Stimulated activated CD8-positive, alpha-beta memory T cell treated with anti-CD3 and anti-CD28 coated beads, Interleukin-7, amount 100 ng/mL, for 24 hours (primary cell): ENCODE measurements around the gene LIMS4.
"Not testable (repeated sequence)": the region's sequence is repeated elsewhere in the genome, so short reads cannot be mapped to it uniquely, and the experiment has no call there.

Experiments
- DNase-seq: peaks from one replicate; pipeline ENCODE4 v3.0.0-alpha.2; 2020; ENCODE audit warnings: low read depth

Gene LIMS4, protein sequence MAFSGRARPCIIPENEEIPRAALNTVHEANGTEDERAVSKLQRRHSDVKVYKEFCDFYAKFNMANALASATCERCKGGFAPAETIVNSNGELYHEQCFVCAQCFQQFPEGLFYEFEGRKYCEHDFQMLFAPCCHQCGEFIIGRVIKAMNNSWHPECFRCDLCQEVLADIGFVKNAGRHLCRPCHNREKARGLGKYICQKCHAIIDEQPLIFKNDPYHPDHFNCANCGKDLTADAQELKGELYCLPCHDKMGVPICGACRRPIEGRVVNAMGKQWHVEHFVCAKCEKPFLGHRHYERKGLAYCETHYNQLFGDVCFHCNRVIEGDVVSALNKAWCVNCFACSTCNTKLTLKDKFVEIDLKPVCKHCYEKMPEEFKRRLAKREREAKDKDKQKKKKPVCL

GRCh38 chr2:110472171-110473058 is at the start of gene LIMS4:
Gene LIMS4 (minus strand): TSS chr2:110472816. CDS start chr2:110472778, 38 bp downstream.
- DNase-seq = not testable (repeated sequence)

DNA sequence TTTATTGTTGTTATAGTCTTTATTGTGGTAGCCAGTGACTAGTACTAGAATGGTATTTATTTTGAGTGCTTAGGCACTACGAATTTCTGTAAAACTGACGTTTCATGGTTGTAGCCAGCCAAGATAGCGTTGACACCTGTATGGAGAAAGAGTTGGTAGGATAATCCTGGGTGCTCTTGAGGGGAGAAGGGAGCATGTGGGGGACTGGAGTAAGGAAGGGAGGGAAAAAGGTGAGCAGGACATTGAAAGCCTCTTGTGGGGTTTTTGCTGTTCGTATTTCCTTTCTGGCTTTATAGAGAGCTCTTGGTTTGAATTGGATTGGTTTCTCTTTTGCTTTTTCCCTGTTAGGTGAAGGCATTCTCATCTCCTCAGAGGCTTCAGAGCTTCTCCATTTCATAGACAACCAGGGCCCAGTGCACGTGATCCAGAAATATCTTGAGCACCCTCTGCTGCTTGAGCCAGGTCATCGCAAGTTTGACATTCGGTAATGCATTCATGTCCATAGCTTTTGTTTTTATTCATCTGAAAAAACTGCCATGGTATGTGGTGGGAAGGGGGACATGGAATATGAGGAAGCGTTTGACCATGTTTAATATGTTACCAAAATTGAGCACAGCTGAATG is 27.2 kb upstream of the LIMS4 start:
- not testable (repeated sequence) for DNase-seq

GRCh38 chr2:110496027-110496426 is 23.4 kb upstream of the LIMS4 start:
- not testable (repeated sequence) for DNase-seq

DNA sequence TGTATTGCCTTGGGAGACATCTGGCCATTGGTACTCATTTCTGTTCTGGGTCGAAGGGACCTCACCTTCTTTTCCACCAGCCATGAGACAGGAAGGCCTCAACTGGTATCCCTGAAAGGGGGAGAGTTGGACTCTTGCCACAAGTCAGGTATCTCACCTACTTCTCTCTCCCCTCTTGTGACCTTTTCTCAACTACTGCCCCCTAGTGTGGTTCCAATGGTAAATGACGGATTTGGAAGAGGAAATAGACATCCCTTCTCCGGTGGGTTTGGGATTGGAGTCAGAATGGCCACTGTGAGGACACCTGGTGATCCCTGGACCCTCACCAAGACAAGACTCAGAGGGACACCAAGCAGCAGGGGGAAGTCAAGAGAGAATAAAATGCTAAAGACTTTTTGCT is 21.9 kb upstream of the LIMS4 start:
- not testable (repeated sequence) for DNase-seq

- not testable (repeated sequence) for DNase-seq
Measured at GRCh38 chr2:110488991-110489390, 16.4 kb upstream of the LIMS4 start.

- not testable (repeated sequence) for DNase-seq
Measured at GRCh38 chr2:110482697-110483096, 10.1 kb upstream of the LIMS4 start.

DNA sequence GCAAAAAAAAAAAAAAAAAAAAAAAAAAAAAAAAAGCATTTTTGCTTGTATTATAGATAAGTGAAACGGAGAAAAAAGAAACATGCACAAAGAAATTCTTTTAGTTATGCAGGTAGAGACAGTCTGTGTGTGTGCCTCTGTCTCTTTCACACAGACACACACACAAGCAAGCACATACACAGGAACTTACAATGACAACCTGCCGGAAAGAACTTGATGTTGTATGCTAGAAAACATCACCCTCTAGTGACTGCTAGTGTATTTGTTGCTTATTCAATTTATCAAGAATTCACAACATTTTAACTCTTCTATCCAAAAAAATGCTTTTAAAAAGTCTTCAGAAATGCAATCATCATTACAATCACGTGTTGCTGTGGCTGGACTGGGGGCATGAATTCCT is 8.6 kb upstream of the LIMS4 start:
- DNase-seq = not testable (repeated sequence)

GRCh38 chr2:110480084-110480483 is 7.5 kb upstream of the LIMS4 start:
- DNase-seq = not testable (repeated sequence)

- DNase-seq = not testable (repeated sequence)
Measured at GRCh38 chr2:110477370-110477769, 4.8 kb upstream of the LIMS4 start.

GRCh38 chr2:110476952-110477351 is 4.3 kb upstream of the LIMS4 start:
- DNase-seq = not testable (repeated sequence)

- not testable (repeated sequence) for DNase-seq
Measured at GRCh38 chr2:110475627-110476359, 3.2 kb upstream of the LIMS4 start.

DNA sequence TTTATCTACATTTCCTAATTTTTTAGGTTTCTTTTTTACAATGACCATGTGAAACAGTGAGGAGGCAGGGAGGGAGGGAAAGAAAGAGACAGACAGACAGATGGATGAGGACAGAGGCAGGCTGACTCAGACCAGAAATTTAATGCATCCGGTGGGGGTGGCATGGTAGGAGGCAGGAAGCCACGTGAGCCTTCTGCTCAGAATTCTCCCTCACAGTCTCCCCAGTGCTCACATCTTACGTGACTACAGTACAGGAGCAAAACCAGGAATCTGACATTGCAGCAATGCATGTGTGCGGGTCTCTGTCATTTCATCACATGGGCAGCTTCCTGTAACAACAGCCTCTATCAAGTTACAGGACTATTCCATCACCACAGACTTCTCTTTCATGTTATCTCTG is 2.3 kb upstream of the LIMS4 start:
- DNase-seq = not testable (repeated sequence)

GRCh38 chr2:110473059-110473358 is 393 bp upstream of the LIMS4 start:
- DNase-seq = not testable (repeated sequence)

DNA sequence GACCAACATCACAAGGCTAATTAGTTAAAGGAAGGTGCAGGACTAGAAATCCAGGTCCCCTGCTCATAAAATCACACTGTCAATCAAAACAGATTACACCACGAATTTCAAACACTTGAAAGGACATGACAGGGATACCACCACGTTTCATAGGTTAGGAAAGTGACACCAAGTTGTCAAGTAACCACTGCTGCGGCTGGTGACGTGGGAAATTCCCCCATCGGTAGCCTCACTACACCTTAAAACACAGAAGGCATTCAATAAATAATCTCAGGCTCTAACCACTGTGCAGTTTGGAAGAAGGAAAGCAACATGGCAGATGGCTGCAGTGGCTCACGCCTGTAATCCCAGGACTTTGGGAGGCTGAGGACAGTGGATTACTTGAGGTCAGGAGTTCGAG is 3.7 kb downstream of the LIMS4 start:
- DNase-seq = not testable (repeated sequence)

DNA sequence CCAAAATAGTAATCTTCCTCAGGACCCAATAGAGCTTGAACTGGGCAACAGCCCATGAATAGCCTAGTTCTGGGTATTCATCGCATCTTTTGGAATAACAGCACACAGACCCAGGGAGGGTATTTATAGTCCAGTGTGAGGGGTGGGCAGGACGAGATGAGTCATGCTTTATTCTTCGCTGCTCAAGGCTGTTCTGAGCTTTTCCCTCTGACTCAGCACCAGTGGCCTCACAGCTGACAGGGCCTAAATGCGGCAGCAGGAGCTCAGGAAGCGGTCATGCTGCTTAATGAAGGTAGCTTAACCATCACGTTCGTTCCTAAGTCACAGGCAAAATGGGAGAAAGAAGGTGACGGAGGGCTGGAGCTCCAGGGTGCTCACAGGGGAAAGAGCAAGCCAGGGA is 7.3 kb downstream of the LIMS4 start:
- DNase-seq = not testable (repeated sequence)

DNA sequence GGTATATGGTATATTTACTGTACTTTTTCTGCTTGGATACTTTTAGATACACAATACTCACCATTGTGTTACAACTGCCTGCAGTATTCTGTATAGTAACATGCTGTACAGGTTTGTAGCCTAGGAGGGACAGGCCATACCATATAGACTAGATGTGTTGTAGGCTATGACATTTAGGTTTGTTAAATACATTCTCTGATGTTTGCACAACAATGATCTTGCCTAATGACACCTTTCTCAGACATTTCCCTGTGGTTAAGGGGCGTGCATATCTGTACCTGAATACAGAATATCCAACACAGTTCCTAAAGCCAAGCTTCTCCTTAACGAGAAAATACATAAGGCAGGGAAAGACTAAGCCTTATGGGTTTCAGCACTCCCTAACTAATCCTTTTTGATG is 10.2 kb downstream of the LIMS4 start:
- not testable (repeated sequence) for DNase-seq

DNA sequence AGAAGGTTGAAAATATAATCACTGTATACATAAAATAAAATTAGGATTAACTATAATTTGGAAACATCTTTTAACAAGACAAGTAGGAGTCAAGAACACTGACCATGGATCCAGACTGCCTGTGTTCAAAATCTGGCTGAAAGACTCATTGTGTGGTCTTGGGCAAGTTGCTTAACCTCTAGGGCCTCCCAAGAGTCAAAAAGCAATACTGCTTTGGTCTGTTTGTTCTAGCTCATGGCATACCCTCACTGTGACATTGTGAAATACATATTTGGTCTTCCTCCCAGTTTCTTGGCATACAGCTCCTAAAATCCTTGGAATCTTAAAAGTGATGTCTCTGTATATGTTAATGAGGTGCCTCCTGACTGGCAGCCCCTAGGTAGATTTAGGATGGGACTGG is 12.3 kb downstream of the LIMS4 start:
- not testable (repeated sequence) for DNase-seq

DNA sequence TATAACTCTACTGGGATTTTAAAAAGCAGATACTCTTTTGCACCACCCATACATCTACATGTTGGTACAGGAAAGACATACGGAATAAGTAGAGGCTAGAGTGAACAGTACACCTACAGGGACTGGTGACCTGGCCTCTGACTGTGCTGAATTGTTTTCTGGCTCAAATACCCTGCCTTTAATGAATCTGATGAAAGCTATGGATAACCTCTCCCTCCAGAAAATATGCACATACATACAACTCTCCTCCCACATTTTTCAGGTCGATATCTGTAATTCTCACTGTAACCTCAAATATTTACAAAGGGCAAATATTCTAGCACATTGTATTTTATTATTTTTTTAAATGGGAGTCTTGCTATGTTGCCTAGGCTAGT is 15.4 kb downstream of the LIMS4 start:
- not testable (repeated sequence) for DNase-seq

DNA sequence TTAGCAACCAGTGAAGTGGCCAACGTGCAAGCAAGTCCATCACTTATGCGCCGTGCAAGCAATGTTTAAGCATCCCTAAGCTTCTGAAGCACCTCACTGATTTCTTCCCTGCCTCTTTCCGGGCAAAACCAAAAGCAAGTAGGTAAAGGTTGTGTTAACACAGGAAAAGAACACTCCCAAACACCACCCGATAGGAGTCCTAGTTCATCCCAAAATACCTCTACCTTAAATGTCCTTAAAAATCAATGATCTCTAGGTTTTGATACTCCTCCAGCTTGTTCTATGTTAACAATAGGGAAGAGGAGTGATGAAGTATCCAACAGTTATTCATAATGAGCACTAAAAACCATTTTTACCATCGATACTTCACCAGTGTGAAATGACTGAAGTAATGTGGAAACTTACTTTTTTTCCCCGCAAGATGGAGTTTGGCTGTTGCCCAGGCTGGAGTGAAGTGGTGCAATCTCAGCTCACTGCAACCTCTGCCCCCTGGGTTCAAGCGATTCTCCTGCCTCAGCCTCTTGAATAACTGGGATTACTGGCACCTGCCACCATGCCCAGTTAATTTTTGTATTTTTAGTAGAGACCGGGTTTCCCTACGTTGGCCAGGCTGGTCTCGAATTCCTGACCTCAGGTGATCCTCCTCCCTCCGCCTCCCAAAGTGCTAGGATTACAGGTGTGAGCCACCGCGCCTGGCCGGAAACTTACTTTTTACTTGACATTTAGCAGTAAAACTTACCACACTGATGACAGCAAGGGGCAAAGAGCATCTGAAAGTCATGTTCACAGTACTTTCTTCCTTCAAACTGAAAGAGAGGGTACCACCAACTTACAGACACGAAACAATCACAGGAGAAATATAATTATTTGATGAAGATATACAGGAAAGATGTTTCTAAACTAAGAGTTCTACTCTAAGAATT is 16.1 kb downstream of the LIMS4 start:
- not testable (repeated sequence) for DNase-seq

- not testable (repeated sequence) for DNase-seq
Measured at GRCh38 chr2:110455080-110455670, 17.4 kb downstream of the LIMS4 start.
